Activated naive CD4-positive, alpha-beta T cell treated with anti-CD3 and anti-CD28 coated beads, Interleukin-2, amount 50 U/mL, for 72 hours (primary cell): ENCODE results near the gene EIF2D. TPM values are rescaled to one million over a fixed set of nuclear protein-coding genes. Genes with fewer than 3 reads are reported as not detected.

Experiments
- ATAC-seq, 2 donors: fragments of 150-1000 bp; cut with Tn5 transposase; 2 replicates each; pipeline ENCODE4 v1.10.0; 2021; ENCODE audit warnings: mild to moderate bottlenecking in 2 of 2, moderate library complexity in 2 of 2
- DNase-seq, 2 donors: peaks; one replicate each; pipeline ENCODE4 v3.0.0; 2021 to 2022; ENCODE audit warnings: low spot score in 2 of 2
- H3K27ac Mint-ChIP-seq, 2 donors: one replicate each; pipeline ENCODE4 v1.8.0; 2022; ENCODE audit warnings: mild to moderate bottlenecking in 2 of 2, mixed read lengths in 2 of 2
- H3K36me3 Mint-ChIP-seq, 2 donors: one replicate each; pipeline ENCODE4 v1.8.0; 2022; ENCODE audit warnings: mixed read lengths in 2 of 2
- H3K9me3 Mint-ChIP-seq, 2 donors: one replicate each; pipeline ENCODE4 v1.8.0; 2022; ENCODE audit warnings: mixed read lengths in 2 of 2
- total RNA-seq, 2 donors: library from RNA; stranded (reverse); gene quantifications; one replicate each; pipeline ENCODE4 v1.2.3, GENCODE V29; 2022

The EIF2D gene
- total RNA-seq, 2 donors from 2014 or later, result 87.1 to 111 TPM

GRCh38 chr1:206551296-206551985 is 60.8 kb downstream of the EIF2D start:
- ATAC-seq (no peak), DNase-seq (no peak)

GRCh38 chr1:206550446-206550845 is 61.8 kb downstream of the EIF2D start:
- DNase-seq (no peak), ATAC-seq (no peak)
- H3K9me3 Mint-ChIP-seq, result peaks cover 0 to 5% of the 10 kb centered on the region in 2 donors
- peaks cover 6 to 13% of the 10 kb centered on the region in 2 donors for H3K36me3 Mint-ChIP-seq
- H3K27ac Mint-ChIP-seq, result no peak overlapping the region

More at GRCh38 chr1:206551296-206551985, 60.8 kb downstream of the EIF2D start:
- Mint-ChIP-seq H3K36me3 (peaks cover 6 to 13% of the 10 kb centered on the region in 2 donors), H3K27ac (peak overlapping the region in 1 of 2 donors; percentile 91), H3K9me3 (peaks cover 0 to 5% of the 10 kb centered on the region in 2 donors)

GRCh38 chr1:206547104-206547503 is 65.2 kb downstream of the EIF2D start:
- peak in 1 of 2 donors; percentile 18 for DNase-seq
- ATAC-seq, result no peak
- no peaks in the 10 kb centered on the region for H3K9me3 Mint-ChIP-seq
- H3K36me3 Mint-ChIP-seq, result peaks cover 2 to 6% of the 10 kb centered on the region in 2 donors
- H3K27ac Mint-ChIP-seq, result no peak overlapping the region

GRCh38 chr1:206545351-206545750 is 66.9 kb downstream of the EIF2D start:
- H3K27ac Mint-ChIP-seq, result peak overlapping the region in 1 of 2 donors; percentile 6
- DNase-seq (peak in 1 of 2 donors; percentile 2), ATAC-seq (peak; percentile 18 to 25)
- H3K9me3 Mint-ChIP-seq, result no peaks in the 10 kb centered on the region
- peaks cover 0 to 7% of the 10 kb centered on the region in 2 donors for H3K36me3 Mint-ChIP-seq

- Mint-ChIP-seq H3K9me3 (no peaks in the 10 kb centered on the region), H3K36me3 (peaks cover 0 to 7% of the 10 kb centered on the region in 2 donors), H3K27ac (peak overlapping the region; percentile 6 to 40)
- peak; percentile 89 to 92 for ATAC-seq
- DNase-seq, result peak; percentile 83 to 91
Measured at GRCh38 chr1:206544562-206545257, 67.6 kb downstream of the EIF2D start.

Other genes starting within 250 kb of the EIF2D start
- 10 to 100 TPM in 1 of 2 donors, 1 to 10 TPM in 1; 4.5 to 40.7 TPM for gene IKBKE, start 142.0 kb downstream of the EIF2D start, total RNA-seq
- gene RASSF5, start 104.9 kb downstream of the EIF2D start, total RNA-seq, result 100 to 1,000 TPM; 212 to 239 TPM
- 10 to 100 TPM in 1 of 2 donors, 1 to 10 TPM in 1; 2.8 to 12.8 TPM for gene DYRK3, start 23.1 kb upstream of the EIF2D start, total RNA-seq
- 100 to 1,000 TPM in 1 of 2 donors, 10 to 100 TPM in 1; 69.4 to 116 TPM for gene MAPKAPK2, start 72.4 kb upstream of the EIF2D start, total RNA-seq
- gene IL19, start 158.3 kb upstream of the EIF2D start, total RNA-seq, result not detected
- gene IL10, start 160.0 kb upstream of the EIF2D start, total RNA-seq, result under 1 TPM in 1 of 2 donors, not detected in 1; 0.29 TPM